ENCODE results near the gene KATNBL1. TPM values are rescaled to one million over a fixed set of nuclear protein-coding genes. Genes with fewer than 3 reads are reported as not detected.

KATNBL1 gene
- total RNA-seq, 1 experiment from 2014 or later: 25.9 TPM

DNA sequence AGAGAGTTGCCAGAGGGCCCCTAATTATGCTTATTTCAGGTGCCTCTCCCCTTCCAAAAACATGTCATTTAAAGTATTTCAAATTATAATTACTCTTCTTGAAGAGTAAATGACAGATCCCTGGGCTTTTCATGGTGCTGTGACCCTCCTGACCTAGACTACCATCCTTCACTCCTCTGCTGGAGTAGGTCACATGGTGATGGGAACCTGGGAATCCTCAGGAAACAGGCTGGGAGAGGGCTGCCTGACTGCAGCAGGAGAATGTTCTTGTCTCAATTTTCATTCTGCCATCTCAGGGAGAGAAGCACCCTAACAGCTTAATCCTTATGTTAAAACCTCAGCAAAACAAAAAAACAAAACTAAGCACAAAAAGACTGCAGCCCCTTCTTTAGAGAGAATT lies 83.4 kb downstream of the KATNBL1 start:
- no peak overlapping the region for H3K4me3 Mint-ChIP-seq (ENCODE audit: unreplicated experiment)
- no peaks in the 10 kb centered on the region for H3K27me3 Mint-ChIP-seq (ENCODE audit: insufficient read depth, unreplicated experiment)
- Histone ChIP-seq H3K27me3 (replicated peaks; ENCODE audit: control insufficient read depth, insufficient read depth, low read length) (no peaks in the 10 kb centered on the region), H3K4me3 (ENCODE audit: low read depth, low read length) (no peak overlapping the region), H3K9me3 (no peaks in the 10 kb centered on the region), H3K36me3 (ENCODE audit: control insufficient read depth, insufficient read depth, low read length) (no peaks in the 10 kb centered on the region), H3K4me1 (no peaks in the 10 kb centered on the region)
- intact Hi-C loops (cut with micrococcal nuclease; ENCODE audit: unreplicated experiment): no loop called here
- no peak for DNase-seq
- ChIA-PET CTCF (no interaction called here), POLR2A (no interaction called here)
- no peak overlapping the region for H3K27ac Mint-ChIP-seq (ENCODE audit: unreplicated experiment)
- H3K9me3 Mint-ChIP-seq (ENCODE audit: unreplicated experiment): no peaks in the 10 kb centered on the region
- H3K4me1 Mint-ChIP-seq (ENCODE audit: low read depth, unreplicated experiment): peaks cover 10% of the 10 kb centered on the region
- BruUV-seq (replicated peaks): no TSS peak
- TF ChIP-seq, protein P1, sequence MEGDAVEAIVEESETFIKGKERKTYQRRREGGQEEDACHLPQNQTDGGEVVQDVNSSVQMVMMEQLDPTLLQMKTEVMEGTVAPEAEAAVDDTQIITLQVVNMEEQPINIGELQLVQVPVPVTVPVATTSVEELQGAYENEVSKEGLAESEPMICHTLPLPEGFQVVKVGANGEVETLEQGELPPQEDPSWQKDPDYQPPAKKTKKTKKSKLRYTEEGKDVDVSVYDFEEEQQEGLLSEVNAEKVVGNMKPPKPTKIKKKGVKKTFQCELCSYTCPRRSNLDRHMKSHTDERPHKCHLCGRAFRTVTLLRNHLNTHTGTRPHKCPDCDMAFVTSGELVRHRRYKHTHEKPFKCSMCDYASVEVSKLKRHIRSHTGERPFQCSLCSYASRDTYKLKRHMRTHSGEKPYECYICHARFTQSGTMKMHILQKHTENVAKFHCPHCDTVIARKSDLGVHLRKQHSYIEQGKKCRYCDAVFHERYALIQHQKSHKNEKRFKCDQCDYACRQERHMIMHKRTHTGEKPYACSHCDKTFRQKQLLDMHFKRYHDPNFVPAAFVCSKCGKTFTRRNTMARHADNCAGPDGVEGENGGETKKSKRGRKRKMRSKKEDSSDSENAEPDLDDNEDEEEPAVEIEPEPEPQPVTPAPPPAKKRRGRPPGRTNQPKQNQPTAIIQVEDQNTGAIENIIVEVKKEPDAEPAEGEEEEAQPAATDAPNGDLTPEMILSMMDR (IDR thresholded peaks at IDR 0.05; ENCODE audit: insufficient read depth in 1 of 2, low read depth in 1 of 2, low read length in 1 of 2, severe bottlenecking in 1 of 2, unreplicated experiment in 1 of 2): no peak
- no peaks in the 10 kb centered on the region for H3K36me3 Mint-ChIP-seq (ENCODE audit: insufficient read depth, unreplicated experiment)

DNA sequence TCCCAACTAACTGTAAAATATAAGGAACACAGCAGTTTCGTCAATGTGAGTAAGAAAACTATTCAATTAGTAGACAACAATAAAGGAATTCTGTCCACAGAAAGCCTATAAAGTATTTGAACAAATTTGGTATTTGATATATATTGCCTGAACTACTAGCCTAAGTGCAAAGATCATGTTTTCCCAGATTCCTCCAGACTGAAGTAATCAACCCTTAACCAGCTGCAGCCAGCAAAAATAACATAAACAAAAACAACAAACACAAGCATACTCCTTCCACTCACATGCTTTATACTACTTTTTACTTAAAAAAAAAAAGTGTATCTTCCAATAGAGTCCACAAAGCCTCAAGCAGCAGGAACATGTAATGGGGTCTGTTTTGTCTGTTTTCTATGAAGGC lies 84.0 kb downstream of the KATNBL1 start:
- Histone ChIP-seq H3K36me3 (ENCODE audit: control insufficient read depth, insufficient read depth, low read length) (no peaks in the 10 kb centered on the region), H3K4me3 (ENCODE audit: low read depth, low read length) (no peak overlapping the region), H3K9me3 (no peaks in the 10 kb centered on the region), H3K4me1 (no peaks in the 10 kb centered on the region), H3K27me3 (replicated peaks; ENCODE audit: control insufficient read depth, insufficient read depth, low read length) (no peaks in the 10 kb centered on the region)
- DNase-seq: no peak
- H3K9me3 Mint-ChIP-seq (ENCODE audit: unreplicated experiment): no peaks in the 10 kb centered on the region
- H3K27ac Mint-ChIP-seq (ENCODE audit: unreplicated experiment): no peak overlapping the region
- TF ChIP-seq, protein P1 (IDR thresholded peaks at IDR 0.05; ENCODE audit: insufficient read depth in 1 of 2, low read depth in 1 of 2, low read length in 1 of 2, severe bottlenecking in 1 of 2, unreplicated experiment in 1 of 2): no peak
- POLR2A ChIA-PET: interaction anchor here (1.1 kb wide), 1 partner anchor 84 kb away, joined by 3 read pairs; the partner anchor contains the start of gene KATNBL1
- H3K27me3 Mint-ChIP-seq (ENCODE audit: insufficient read depth, unreplicated experiment): no peaks in the 10 kb centered on the region
- no peak overlapping the region for H3K4me3 Mint-ChIP-seq (ENCODE audit: unreplicated experiment)
- intact Hi-C loops (cut with micrococcal nuclease; ENCODE audit: unreplicated experiment): no loop called here
- peaks cover 10% of the 10 kb centered on the region for H3K4me1 Mint-ChIP-seq (ENCODE audit: low read depth, unreplicated experiment)
- no peaks in the 10 kb centered on the region for H3K36me3 Mint-ChIP-seq (ENCODE audit: insufficient read depth, unreplicated experiment)
- CTCF ChIA-PET: interaction anchor here (0.6 kb wide), 1 partner anchor 84 kb away, joined by 3 read pairs; the partner anchor contains the start of gene KATNBL1
- no TSS peak for BruUV-seq (replicated peaks)

DNA sequence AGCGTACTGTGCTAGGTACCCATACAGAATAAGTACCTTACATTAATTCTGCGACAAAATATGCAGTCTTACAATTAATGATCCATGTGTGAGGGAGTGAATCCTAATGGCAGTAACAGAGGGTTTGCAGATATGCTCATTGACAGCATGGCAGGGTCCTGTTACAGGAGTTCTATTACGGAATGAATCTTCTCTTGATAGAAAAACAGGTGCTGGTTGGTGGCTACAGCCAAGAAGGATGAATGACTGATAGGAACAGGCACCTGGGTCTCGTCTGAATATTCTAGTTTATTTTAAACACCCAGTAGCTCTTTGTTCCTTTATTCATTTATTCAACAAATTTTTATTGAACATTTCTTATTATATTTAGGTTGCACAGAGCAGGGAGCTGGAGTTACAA lies 85.2 kb downstream of the KATNBL1 start:
- POLR2A ChIA-PET: no interaction called here
- Mint-ChIP-seq H3K36me3 (ENCODE audit: insufficient read depth, unreplicated experiment) (no peaks in the 10 kb centered on the region), H3K9me3 (ENCODE audit: unreplicated experiment) (no peaks in the 10 kb centered on the region), H3K4me3 (ENCODE audit: unreplicated experiment) (no peak overlapping the region), H3K27ac (ENCODE audit: unreplicated experiment) (no peak overlapping the region), H3K27me3 (ENCODE audit: insufficient read depth, unreplicated experiment) (no peaks in the 10 kb centered on the region), H3K4me1 (ENCODE audit: low read depth, unreplicated experiment) (peaks cover 10% of the 10 kb centered on the region)
- Histone ChIP-seq H3K4me1 (no peaks in the 10 kb centered on the region), H3K9me3 (no peaks in the 10 kb centered on the region), H3K4me3 (ENCODE audit: low read depth, low read length) (no peak overlapping the region), H3K36me3 (ENCODE audit: control insufficient read depth, insufficient read depth, low read length) (no peaks in the 10 kb centered on the region), H3K27me3 (replicated peaks; ENCODE audit: control insufficient read depth, insufficient read depth, low read length) (no peaks in the 10 kb centered on the region)
- DNase-seq: no peak
- CTCF ChIA-PET: no interaction called here
- BruUV-seq (replicated peaks): no TSS peak
- intact Hi-C loops (cut with micrococcal nuclease; ENCODE audit: unreplicated experiment): no loop called here
- TF ChIP-seq, protein P1 (IDR thresholded peaks at IDR 0.05; ENCODE audit: insufficient read depth in 1 of 2, low read depth in 1 of 2, low read length in 1 of 2, severe bottlenecking in 1 of 2, unreplicated experiment in 1 of 2): no peak

Measured in Caco-2 (cell line).